Measurements from ENCODE around the gene ZNF106.

Gene ZNF106

GRCh38 chr15:42404461-42405235, 86.3 kb downstream of the ZNF106 start:
- FAIRE-seq: no peak

- FAIRE-seq: no peak
Measured at GRCh38 chr15:42403389-42403788, 87.6 kb downstream of the ZNF106 start.

GRCh38 chr15:42402455-42403205, 88.3 kb downstream of the ZNF106 start:
- FAIRE-seq: no peak

- FAIRE-seq: no peak
Measured at GRCh38 chr15:42401544-42402454, 89.1 kb downstream of the ZNF106 start.

- FAIRE-seq: no peak
Measured at GRCh38 chr15:42395838-42396237, 95.1 kb downstream of the ZNF106 start.

- FAIRE-seq: no peak
Measured at GRCh38 chr15:42394106-42394505, 96.8 kb downstream of the ZNF106 start.

- FAIRE-seq: no peak
Measured at GRCh38 chr15:42392309-42393024, 98.5 kb downstream of the ZNF106 start.

- FAIRE-seq: no peak
Measured at GRCh38 chr15:42387603-42388002, 103.3 kb downstream of the ZNF106 start.

- FAIRE-seq: no peak
Measured at GRCh38 chr15:42385980-42386700, 104.8 kb downstream of the ZNF106 start.

GRCh38 chr15:42385206-42385979, 105.5 kb downstream of the ZNF106 start:
- no peak for FAIRE-seq

GRCh38 chr15:42384597-42384996, 106.3 kb downstream of the ZNF106 start:
- FAIRE-seq: no peak

- FAIRE-seq: no peak
Measured at GRCh38 chr15:42378011-42378410, 112.9 kb downstream of the ZNF106 start.

- FAIRE-seq: no peak
Measured at GRCh38 chr15:42375941-42376340, 115.0 kb downstream of the ZNF106 start.

GRCh38 chr15:42375252-42375651, 115.7 kb downstream of the ZNF106 start:
- FAIRE-seq: no peak

- no peak for FAIRE-seq
Measured at GRCh38 chr15:42374810-42375209, 116.1 kb downstream of the ZNF106 start.

- no peak for FAIRE-seq
Measured at GRCh38 chr15:42373936-42374335, 117.0 kb downstream of the ZNF106 start.

GRCh38 chr15:42373274-42373673, 117.7 kb downstream of the ZNF106 start:
- no peak for FAIRE-seq

- FAIRE-seq: no peak
Measured at GRCh38 chr15:42371096-42371495, 119.8 kb downstream of the ZNF106 start.

GRCh38 chr15:42368096-42368495, 122.8 kb downstream of the ZNF106 start:
- FAIRE-seq: no peak

- FAIRE-seq: no peak
Measured at GRCh38 chr15:42367041-42367440, 123.9 kb downstream of the ZNF106 start.

All from endometrium (tissue), 2 donors.